Jurkat, Clone E6-1 (cell line): ENCODE measurements around the gene CD151.

Experiments used
- DNase-seq: peaks from one replicate; pipeline ENCODE4 v3.0.0-alpha.2; 2011; ENCODE audit warnings: low read depth, low spot score
- H3K4me3 ChIP-seq: 2 replicates; pipeline ENCODE4 v1.5.1; 2011; ENCODE audit warnings: mild to moderate bottlenecking, low read length, control low read depth, moderate library complexity

The CD151 gene

DNA sequence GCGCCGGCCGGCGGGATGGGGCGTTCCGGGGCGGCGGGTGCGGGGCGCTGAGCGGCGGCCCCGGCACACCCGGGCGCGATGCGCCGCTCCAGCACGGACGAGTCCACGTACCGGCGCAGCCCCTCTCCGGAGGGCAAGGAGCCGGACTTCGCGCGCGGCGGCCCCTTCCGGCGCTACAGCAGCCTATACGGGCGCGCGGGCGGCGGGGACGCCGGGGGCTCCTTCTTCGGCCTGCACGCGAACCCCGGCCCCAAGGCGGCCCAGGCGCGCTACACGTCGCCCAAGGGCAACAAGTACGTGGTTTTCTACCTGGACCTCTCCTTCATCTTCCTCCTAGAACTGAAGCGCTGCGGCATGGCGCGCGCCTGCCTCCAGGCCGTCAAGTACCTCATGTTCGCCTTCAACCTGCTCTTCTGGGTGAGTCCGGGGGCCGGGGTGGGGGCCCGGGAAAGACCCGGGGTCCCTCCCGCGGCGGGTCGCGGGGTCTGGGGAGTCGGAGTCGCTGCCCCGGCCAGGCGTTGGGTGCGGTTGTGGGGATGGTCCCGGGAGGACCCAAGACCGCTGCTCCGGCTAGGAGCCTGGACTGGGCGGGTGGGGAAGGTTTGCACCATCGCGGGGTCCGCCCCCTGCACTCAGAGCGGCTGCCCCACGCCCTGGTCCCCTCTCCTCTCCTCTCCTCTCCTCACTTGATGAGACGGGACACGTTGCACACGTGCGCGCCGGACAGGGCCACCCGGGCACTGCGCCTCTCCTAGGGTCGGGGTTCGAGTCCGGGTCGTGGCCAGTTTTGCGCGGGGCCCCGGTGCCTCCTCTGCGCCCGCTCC lies 17.4 kb downstream of the CD151 start:
- H3K4me3 ChIP-seq: no peak overlapping the region
- DNase-seq: no peak

GRCh38 chr11:850775-851763 lies 18.3 kb downstream of the CD151 start:
- no peak overlapping the region for H3K4me3 ChIP-seq
- DNase-seq: no peak

DNA sequence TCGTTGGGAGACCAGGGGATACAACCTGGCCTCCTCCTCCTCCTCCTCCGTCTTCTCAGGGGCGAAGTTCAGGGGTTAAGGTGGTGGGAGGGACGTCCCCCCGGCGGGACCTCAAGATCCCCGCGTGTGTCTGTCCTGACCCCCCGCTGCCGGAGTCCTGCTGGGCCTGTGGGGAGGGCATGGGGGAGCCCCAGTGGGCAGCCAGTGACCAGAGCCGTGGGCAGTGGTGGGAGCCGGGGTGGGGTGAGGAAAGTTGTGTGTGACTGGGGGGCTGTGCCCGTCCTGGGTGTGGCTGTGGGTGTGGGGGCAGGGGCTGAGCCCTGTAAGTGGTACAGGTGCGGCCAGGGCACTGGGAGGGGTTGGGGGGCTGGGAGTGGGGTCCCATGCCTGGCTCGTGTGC lies 20.0 kb downstream of the CD151 start:
- H3K4me3 ChIP-seq: no peak overlapping the region
- no peak for DNase-seq

GRCh38 chr11:853682-854448 lies 21.1 kb downstream of the CD151 start:
- no peak overlapping the region for H3K4me3 ChIP-seq
- no peak for DNase-seq

DNA sequence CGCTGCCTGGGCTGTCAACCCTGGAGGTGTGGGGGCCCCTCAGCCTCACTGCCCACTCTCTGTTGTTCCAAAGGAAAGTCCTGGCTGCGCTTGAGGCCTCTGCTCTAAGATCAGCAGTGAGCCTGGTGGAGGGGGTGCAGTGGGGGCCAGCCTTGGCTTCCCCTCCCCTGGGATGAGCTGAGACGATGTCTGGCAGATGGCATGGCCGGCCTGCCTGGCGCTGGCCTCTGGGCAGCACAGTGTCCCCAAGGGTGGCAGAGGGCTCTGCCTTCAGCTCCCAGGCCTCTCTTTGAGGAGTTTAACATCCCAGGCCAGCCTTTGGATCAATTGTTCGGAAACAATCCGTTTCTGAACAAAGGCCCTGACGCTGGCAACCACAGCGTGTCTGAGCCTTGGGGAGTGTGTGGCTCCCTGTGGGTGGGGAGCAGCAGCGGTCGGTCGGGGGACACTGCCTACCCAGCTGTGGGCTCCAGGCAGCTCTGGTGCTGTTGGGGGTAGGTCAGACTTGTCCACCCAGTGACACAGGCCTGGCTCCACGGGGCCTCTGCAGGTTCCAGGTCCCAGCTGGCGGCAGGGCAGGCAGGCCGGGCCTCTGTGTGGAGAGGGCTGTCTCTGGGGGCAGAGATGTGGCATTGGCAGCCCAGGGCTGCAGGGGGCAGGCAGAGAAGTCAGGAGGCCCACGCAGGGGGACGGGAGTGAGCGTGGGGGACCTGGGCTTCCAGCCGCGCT lies 22.0 kb downstream of the CD151 start:
- H3K4me3 ChIP-seq: no peak overlapping the region
- no peak for DNase-seq

- no peak for DNase-seq
- H3K4me3 ChIP-seq: no peak overlapping the region
Measured at GRCh38 chr11:855330-855674, 22.6 kb downstream of the CD151 start.

GRCh38 chr11:855796-856195 lies 23.0 kb downstream of the CD151 start:
- no peak overlapping the region for H3K4me3 ChIP-seq
- DNase-seq: no peak

- DNase-seq: no peak
- H3K4me3 ChIP-seq: no peak overlapping the region
Measured at GRCh38 chr11:856397-856796, 23.6 kb downstream of the CD151 start.

DNA sequence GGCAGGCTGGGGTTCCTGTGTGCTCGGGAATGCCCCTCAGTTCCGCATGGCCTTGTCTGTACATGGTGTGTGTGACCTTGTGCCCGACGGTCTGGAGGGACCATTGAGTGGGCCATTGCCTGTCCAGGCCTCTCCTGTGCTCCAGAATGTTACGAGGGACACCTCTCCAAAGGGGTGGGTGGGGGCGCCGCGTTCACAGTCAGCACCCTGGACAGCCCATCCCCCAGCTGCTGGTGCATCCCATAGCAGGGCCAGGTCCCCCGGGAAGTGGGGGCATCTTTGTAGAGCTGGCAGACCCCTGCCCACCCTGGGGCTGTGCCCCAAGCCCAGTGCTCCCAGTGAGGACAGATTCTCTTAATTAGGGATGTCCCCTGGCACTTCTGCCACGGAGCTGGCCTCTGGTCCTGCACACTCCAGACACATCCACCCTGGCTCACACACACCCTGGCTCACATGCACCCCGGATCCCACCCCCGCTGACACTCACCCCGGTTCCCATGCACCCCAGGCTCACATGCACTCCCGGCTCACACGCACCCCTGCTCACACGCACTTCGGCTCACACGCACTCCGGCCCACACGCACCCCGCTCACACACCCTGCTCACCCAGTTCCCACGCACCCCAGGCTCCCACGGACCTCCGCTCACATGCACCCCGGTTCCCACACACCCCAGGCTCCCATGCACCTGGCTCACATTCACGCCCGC lies 25.5 kb downstream of the CD151 start:
- DNase-seq: no peak
- no peak overlapping the region for H3K4me3 ChIP-seq

- DNase-seq: no peak
- H3K4me3 ChIP-seq: no peak overlapping the region
Measured at GRCh38 chr11:858762-859339, 26.1 kb downstream of the CD151 start.

- peak; percentile 48 for DNase-seq
- H3K4me3 ChIP-seq: no peak overlapping the region
Measured at GRCh38 chr11:859394-860131, 26.8 kb downstream of the CD151 start.

DNA sequence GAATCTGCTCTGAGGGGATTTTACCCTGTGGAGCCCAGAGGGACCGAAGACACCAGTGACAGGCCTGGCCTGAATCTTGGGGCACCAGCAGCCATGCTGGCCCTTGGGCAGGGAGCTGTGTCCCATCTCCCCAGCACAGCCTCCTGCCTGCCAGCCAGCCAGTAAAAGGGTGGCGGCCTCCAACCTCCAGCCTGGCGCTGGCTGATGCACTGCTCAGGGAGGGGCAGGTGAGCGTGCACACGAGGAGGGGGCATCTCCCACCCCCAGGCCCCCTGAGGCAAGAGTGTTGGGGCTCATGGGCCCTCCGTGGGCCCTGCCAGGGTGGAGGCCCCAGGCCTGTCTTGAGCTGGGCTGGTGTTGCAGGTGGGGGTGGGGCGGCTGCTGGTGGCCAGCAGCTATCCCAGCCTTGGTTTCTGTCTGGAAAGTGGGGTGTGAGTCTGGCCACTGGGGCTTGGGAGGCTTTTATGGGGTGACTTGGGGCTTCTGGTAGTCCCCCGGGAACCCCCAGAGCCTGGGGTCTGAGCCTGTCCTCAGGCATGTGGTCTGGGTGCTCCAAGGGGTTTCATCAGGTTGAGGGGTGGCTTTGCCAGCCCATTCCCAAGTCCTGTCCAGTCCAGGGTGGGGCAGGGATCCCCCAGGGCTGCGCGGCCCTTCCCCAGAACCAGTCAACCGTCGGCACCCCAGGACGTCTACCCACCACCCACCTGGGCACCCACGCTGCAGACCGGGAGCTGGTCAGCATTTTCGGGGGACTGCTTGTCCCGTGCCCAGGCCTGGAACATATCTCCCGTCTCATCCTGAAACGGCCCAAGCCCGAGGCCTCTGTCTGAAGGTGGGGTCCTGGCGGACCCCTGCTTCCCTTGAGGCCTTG lies 27.7 kb downstream of the CD151 start:
- no peak overlapping the region for H3K4me3 ChIP-seq
- DNase-seq: no peak

DNA sequence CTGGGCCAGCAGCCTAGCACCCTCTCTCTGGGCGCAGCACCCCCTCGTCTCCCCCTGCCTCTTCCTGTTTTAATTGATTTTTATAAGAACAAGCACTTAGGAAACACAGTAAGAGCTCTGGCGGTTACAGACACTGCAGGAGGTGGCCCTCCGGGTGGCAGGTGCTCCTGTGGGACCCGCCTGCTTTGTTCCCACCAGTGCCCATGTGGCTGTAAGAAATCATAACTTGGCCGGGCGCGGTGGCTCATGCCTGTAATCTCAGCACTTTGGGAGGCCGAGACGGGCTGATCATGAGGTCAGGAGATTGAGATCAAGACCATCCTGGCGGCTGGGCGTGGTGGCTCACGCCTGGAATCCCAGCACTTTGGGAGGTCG lies 28.3 kb downstream of the CD151 start:
- peak; percentile 61 for DNase-seq
- no peak overlapping the region for H3K4me3 ChIP-seq

- DNase-seq: no peak
- no peak overlapping the region for H3K4me3 ChIP-seq
Measured at GRCh38 chr11:862081-862661, 29.4 kb downstream of the CD151 start.

DNA sequence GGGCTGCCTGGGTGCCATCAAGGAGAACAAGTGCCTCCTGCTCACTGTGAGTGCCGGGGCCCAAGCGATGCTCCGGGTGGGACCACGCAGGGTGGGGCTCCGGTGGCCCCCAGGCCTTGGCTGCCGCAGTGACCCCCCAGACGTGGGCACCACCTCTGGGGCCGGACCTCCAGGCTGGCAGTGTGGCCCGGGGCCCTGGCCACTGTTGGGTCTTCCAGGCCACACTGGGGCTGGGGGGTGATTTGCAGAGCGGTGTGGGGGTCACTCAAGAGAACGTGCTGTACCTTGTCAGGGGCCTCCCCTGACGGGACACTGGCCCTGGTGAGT lies 29.9 kb downstream of the CD151 start:
- no peak overlapping the region for H3K4me3 ChIP-seq
- DNase-seq: no peak
